Gastroesophageal sphincter (tissue), 3 donors: Measurements from ENCODE around the gene CMA1.

Experiments used
- CTCF ChIP-seq, 4 experiments: fragments of 200-600 bp in 2 of 4; fragments of 450-650 bp in 2 of 4; sonication (generic) in 1 of 4; IDR thresholded peaks; one replicate each; pipeline ENCODE4 v1.5.1; 2017 to 2019; ENCODE audit warnings: antibody characterized with exemption in 4 of 4, mild to moderate bottlenecking in 2 of 4, moderate library complexity in 2 of 4
- EP300 ChIP-seq: sonication (generic); formaldehyde crosslinking; IDR thresholded peaks from one replicate; pipeline ENCODE4 v1.6.1; 2017; ENCODE audit warnings: antibody characterized with exemption, mild to moderate bottlenecking
- POLR2A ChIP-seq, 2 donors: fragments of 450-650 bp; IDR thresholded peaks; one replicate each; pipeline ENCODE4 v1.6.1; 2017; ENCODE audit warnings: antibody characterized with exemption in 2 of 2, mild to moderate bottlenecking in 2 of 2, moderate library complexity in 1 of 2
- POLR2AphosphoS5 ChIP-seq: sonication (generic); formaldehyde crosslinking; IDR thresholded peaks from one replicate; pipeline ENCODE4 v1.6.1; 2017; ENCODE audit warnings: antibody characterized with exemption

- no peak for TF ChIP-seq CTCF (IDR thresholded peaks at IDR 0.05)
- TF ChIP-seq POLR2AphosphoS5: no peak
- TF ChIP-seq POLR2A (IDR thresholded peaks at IDR 0.05): no peak
- no peak for TF ChIP-seq EP300
Observed at GRCh38 chr14:24556756-24557155, 48.7 kb upstream of the CMA1 start.
